HepG2 (cell line): ENCODE measurements around the gene TAF12. TPM values are rescaled to one million over a fixed set of nuclear protein-coding genes. Genes with fewer than 3 reads are reported as not detected.

Experiments used
- ATM ChIP-seq: fragments of 450-650 bp; IDR thresholded peaks from 2 replicates; pipeline ENCODE4 v1.7.1; 2017; ENCODE audit warnings: mild to moderate bottlenecking, borderline replicate concordance
- CREB1 ChIP-seq, 2 experiments: fragments of 450-650 bp in 1 of 2; IDR thresholded peaks; 2 replicates each; pipeline ENCODE4 v1.6.1; 2016 to 2017; ENCODE audit warnings: control low read depth in 1 of 2, mild to moderate bottlenecking in 1 of 2, missing compliant biosample characterization in 1 of 2, missing genetic modification characterization in 1 of 2
- ESRRA ChIP-seq: sonication (generic); formaldehyde crosslinking; IDR thresholded peaks from 2 replicates; pipeline ENCODE4 v1.5.1; 2020; ENCODE audit warnings: mild to moderate bottlenecking, low read depth, missing genetic modification reagents
- FOSL2 ChIP-seq: sonication (generic); formaldehyde crosslinking; IDR thresholded peaks from 2 replicates; pipeline ENCODE4 v1.4.0; 2020; ENCODE audit warnings: missing genetic modification reagents
- GFI1 ChIP-seq: sonication (generic); formaldehyde crosslinking; IDR thresholded peaks from 2 replicates; pipeline ENCODE4 v1.5.0; 2020; ENCODE audit warnings: missing genetic modification reagents, mild to moderate bottlenecking, borderline replicate concordance
- PPARG ChIP-seq: conservative IDR thresholded peaks from 2 replicates; pipeline ENCODE4 v1.6.1; 2016; ENCODE audit warnings: missing biosample characterization, missing genetic modification reagents
- PRDM15 ChIP-seq: sonication (generic); formaldehyde crosslinking; IDR thresholded peaks from 2 replicates; pipeline ENCODE4 v1.4.0; 2020; ENCODE audit warnings: missing genetic modification reagents
- RFXAP ChIP-seq: sonication (generic); formaldehyde crosslinking; IDR thresholded peaks from 2 replicates; pipeline ENCODE4 v1.4.0; 2020; ENCODE audit warnings: missing genetic modification reagents, borderline replicate concordance
- SOX13 ChIP-seq, 3 experiments: fragments of 450-650 bp in 1 of 3; sonication (generic) in 1 of 3; formaldehyde crosslinking in 1 of 3; IDR thresholded peaks in 2 of 3; conservative IDR thresholded peaks in 1 of 3; 2 replicates each; pipeline versions ENCODE4 v1.5.0 to v1.6.1; 2016 to 2020; ENCODE audit warnings: antibody characterized with exemption in 1 of 3, mild to moderate bottlenecking in 1 of 3, missing compliant biosample characterization in 1 of 3, missing genetic modification reagents in 1 of 3, moderate library complexity in 1 of 3
- ZBTB33 ChIP-seq: sonication (generic); formaldehyde crosslinking; IDR thresholded peaks from 2 replicates; pipeline ENCODE4 v1.4.0; 2020; ENCODE audit warnings: missing genetic modification reagents
- ZNF263 ChIP-seq: sonication (generic); formaldehyde crosslinking; IDR thresholded peaks from 2 replicates; pipeline ENCODE4 v1.4.0; 2020; ENCODE audit warnings: missing genetic modification reagents
- ZNF3 ChIP-seq: IDR thresholded peaks from 2 replicates; pipeline ENCODE4 v1.7.0; 2017; ENCODE audit warnings: inconsistent platforms
- ZNF343 ChIP-seq: sonication (generic); formaldehyde crosslinking; IDR thresholded peaks from 2 replicates; pipeline ENCODE4 v1.4.0; 2020; ENCODE audit warnings: mild to moderate bottlenecking, missing genetic modification reagents
- ZNF446 ChIP-seq: sonication (generic); formaldehyde crosslinking; IDR thresholded peaks from 2 replicates; pipeline ENCODE4 v1.5.0; 2020; ENCODE audit warnings: mild to moderate bottlenecking, missing genetic modification reagents
- ZNF460 ChIP-seq: sonication (generic); formaldehyde crosslinking; IDR thresholded peaks from 2 replicates; pipeline ENCODE4 v1.5.1; 2020; ENCODE audit warnings: missing genetic modification reagents, mild to moderate bottlenecking, borderline replicate concordance
- ZNF564 ChIP-seq: sonication (generic); formaldehyde crosslinking; IDR thresholded peaks from 2 replicates; pipeline ENCODE4 v1.8.1; 2023; ENCODE audit warnings: mild to moderate bottlenecking, missing genetic modification reagents
- polyA plus RNA-seq, 8 experiments: library from polyadenylated mRNA; depleted of rRNA in 3 of 8; stranded (reverse) in 7 of 8; unstranded in 1 of 8; fragments of >200 nt; fragmentation: Illumina TruSeq in 4 of 8; extraction: Trizol in 4 of 8; gene quantifications; 2 replicates each; pipeline versions ENCODE4 v1.2.1 to v1.2.3, GENCODE V29; 2011 to 2016; ENCODE audit warnings: low read depth in 4 of 8, missing spikeins in 1 of 8, mixed read lengths in 1 of 8; ENCODE audit not compliant: insufficient read depth in 1 of 8
- total RNA-seq, 5 experiments: library from RNA; depleted of rRNA; stranded (reverse); fragments of >200 nt; fragmentation: Illumina TruSeq; extraction: Trizol; gene quantifications; 2 replicates each; pipeline ENCODE4 v1.2.3, GENCODE V29; 2016; ENCODE audit warnings: low read depth in 1 of 5
- TF ChIP-seq, protein P1 (sequence below): sonication (generic); formaldehyde crosslinking; IDR thresholded peaks from 2 replicates; pipeline ENCODE4 v1.4.0; 2020; ENCODE audit warnings: mild to moderate bottlenecking, low read depth, missing genetic modification reagents
- TF ChIP-seq, protein P2 (sequence below): sonication (generic); formaldehyde crosslinking; IDR thresholded peaks from 2 replicates; pipeline ENCODE4 v1.4.0; 2020; ENCODE audit warnings: missing genetic modification reagents
- TF ChIP-seq, protein P3 (sequence below): sonication (generic); formaldehyde crosslinking; IDR thresholded peaks from 2 replicates; pipeline ENCODE4 v1.8.1; 2023; ENCODE audit warnings: missing genetic modification reagents, mild to moderate bottlenecking, borderline replicate concordance

Gene TAF12
- total and polyA plus RNA-seq, 2 of the 13 experiments (the other 11 are each of a cell fraction or from before 2014, with no cell fraction given), result 16.3 to 17.1 TPM

DNA sequence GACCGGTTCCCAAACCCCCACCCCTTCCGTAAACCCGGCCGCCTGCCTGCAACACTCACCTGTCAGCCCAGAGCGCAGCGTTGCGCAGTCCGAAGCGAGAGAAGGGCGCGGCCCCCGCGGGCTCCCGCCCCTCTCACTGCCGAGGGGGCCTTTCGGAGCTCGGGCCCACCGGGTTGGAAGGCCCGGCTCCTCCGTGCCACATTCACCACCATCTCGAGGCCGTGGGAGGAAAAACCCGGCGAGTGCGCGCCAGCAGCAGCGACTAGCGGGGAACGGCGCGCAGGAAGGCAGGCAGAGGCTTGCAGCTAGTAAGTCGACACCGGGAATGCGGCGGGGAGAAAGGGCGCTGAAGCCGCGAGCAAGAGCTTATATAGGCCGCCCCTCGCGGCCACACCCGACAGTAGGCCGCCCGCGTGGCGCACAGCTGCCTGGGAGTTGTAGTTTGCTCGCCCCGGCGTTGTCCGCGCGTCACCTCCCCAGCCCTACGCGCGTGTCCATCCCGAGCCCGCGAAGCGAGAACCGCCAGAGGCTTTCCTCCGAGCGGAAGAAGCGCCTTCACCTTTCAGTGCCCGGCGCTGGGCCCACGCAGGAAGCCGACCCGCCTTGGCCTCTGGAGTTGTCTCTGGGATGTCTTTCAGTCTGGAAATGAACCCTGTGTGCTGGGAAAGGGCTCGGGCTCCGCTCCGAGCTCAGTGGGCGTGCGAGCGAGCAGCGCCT lies 61.2 kb downstream of the TAF12 start (continued):
- TF ChIP-seq ZNF460 (CRISPR knock-in tag), result no peak
- TF ChIP-seq ZNF263 (CRISPR knock-in tag), result peak; percentile 38; the same call in 1 of the 2 replicates
- TF ChIP-seq ZBTB33, result 0 out of 2 replicates have a peak, but pooled peaks have one; percentile 29
- TF ChIP-seq FOSL2 (CRISPR knock-in tag), result peak; percentile 63
- TF ChIP-seq PPARG, result 0 out of 2 replicates have a peak, but pooled peaks have one; percentile 18
- TF ChIP-seq SOX13 (IDR thresholded peaks at IDR 0.05), result peak; percentile 41; the same call in 1 of the 2 replicates
- TF ChIP-seq SOX13 (CRISPR knock-in tag; conservative IDR thresholded peaks at IDR 0.05 in 1 of 2, IDR thresholded peaks at IDR 0.05 in 1 of 2), result peak in 1 of 2 experiments; percentile 57; a peak in 2 of 4 replicates
- TF ChIP-seq RFXAP (CRISPR knock-in tag), result peak; percentile 83
- TF ChIP-seq CREB1 (IDR thresholded peaks at IDR 0.05), result peak; percentile 80
- peak; percentile 89 for TF ChIP-seq CREB1 (CRISPR knock-in tag; IDR thresholded peaks at IDR 0.05)
- peak; percentile 55; the same call in 1 of the 2 replicates for TF ChIP-seq ESRRA
- peak; percentile 85 for TF ChIP-seq ZNF564 (CRISPR knock-in tag)
- peak; percentile 86; the same call in 1 of the 2 replicates for TF ChIP-seq ZNF446 (CRISPR knock-in tag)
- TF ChIP-seq, protein P1, sequence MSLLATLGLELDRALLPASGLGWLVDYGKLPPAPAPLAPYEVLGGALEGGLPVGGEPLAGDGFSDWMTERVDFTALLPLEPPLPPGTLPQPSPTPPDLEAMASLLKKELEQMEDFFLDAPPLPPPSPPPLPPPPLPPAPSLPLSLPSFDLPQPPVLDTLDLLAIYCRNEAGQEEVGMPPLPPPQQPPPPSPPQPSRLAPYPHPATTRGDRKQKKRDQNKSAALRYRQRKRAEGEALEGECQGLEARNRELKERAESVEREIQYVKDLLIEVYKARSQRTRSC (CRISPR knock-in tag), result 0 out of 2 replicates have a peak, but pooled peaks have one; percentile 56
- no peak for TF ChIP-seq ATM
- peak; percentile 71; the same call in 1 of the 2 replicates for TF ChIP-seq ZNF343 (CRISPR knock-in tag)
- TF ChIP-seq, protein P2, sequence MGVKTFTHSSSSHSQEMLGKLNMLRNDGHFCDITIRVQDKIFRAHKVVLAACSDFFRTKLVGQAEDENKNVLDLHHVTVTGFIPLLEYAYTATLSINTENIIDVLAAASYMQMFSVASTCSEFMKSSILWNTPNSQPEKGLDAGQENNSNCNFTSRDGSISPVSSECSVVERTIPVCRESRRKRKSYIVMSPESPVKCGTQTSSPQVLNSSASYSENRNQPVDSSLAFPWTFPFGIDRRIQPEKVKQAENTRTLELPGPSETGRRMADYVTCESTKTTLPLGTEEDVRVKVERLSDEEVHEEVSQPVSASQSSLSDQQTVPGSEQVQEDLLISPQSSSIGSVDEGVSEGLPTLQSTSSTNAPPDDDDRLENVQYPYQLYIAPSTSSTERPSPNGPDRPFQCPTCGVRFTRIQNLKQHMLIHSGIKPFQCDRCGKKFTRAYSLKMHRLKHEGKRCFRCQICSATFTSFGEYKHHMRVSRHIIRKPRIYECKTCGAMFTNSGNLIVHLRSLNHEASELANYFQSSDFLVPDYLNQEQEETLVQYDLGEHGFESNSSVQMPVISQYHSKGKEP, result peak; percentile 81; the same call in 1 of the 2 replicates
- TF ChIP-seq GFI1 (CRISPR knock-in tag), result peak; percentile 87
- TF ChIP-seq PRDM15, result peak; percentile 86
- TF ChIP-seq, protein P3, sequence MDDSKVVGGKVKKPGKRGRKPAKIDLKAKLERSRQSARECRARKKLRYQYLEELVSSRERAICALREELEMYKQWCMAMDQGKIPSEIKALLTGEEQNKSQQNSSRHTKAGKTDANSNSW (CRISPR knock-in tag), result peak; percentile 89; the same call in 1 of the 2 replicates
- no peak for TF ChIP-seq ZNF3
